Neural cell (in vitro differentiated cells): ENCODE data around the gene REPS1. TPM values are rescaled to one million over a fixed set of nuclear protein-coding genes. Genes with fewer than 3 reads are reported as not detected.

Experiments
- H2AFZ ChIP-seq: fragments of 200-600, 300-800 bp; sonication (generic), shearing (Covaris generic); 2 replicates; pipeline ENCODE4 v1.6.0; 2014; ENCODE audit warnings: low read depth, mild to moderate bottlenecking, antibody characterized with exemption, low read length, moderate library complexity
- H3F3A ChIP-seq: fragments of 200-600 bp; shearing (Covaris generic); 2 replicates; pipeline ENCODE4 v1.6.1; 2016; ENCODE audit warnings: mild to moderate bottlenecking, moderate library complexity, mixed read lengths, antibody characterized with exemption, low read length; ENCODE audit not compliant: insufficient read depth, poor library complexity, severe bottlenecking
- H3K27ac ChIP-seq: fragments of 200-600, 300-800 bp; sonication (generic), shearing (Covaris generic); 2 replicates; pipeline ENCODE4 v1.5.1; 2014; ENCODE audit warnings: mild to moderate bottlenecking, low read length, moderate library complexity
- H3K27me3 ChIP-seq: fragments of 300-800, 200-600 bp; sonication (generic), shearing (Covaris generic); 2 replicates; pipeline ENCODE4 v1.6.0; 2014; ENCODE audit warnings: mild to moderate bottlenecking, low read depth, low read length, moderate library complexity; ENCODE audit not compliant: insufficient read depth
- H3K36me3 ChIP-seq: fragments of 300-800, 200-600 bp; sonication (generic), shearing (Covaris generic); 2 replicates; pipeline ENCODE4 v1.5.1; 2014; ENCODE audit warnings: mild to moderate bottlenecking, antibody characterized with exemption, low read length, moderate library complexity; ENCODE audit not compliant: insufficient read depth
- H3K4me2 ChIP-seq: fragments of 300-800, 200-600 bp; sonication (generic), shearing (Covaris generic); 2 replicates; pipeline ENCODE4 v1.6.0; 2014; ENCODE audit warnings: mild to moderate bottlenecking, low read length
- H3K4me3 ChIP-seq: fragments of 300-800, 200-600 bp; sonication (generic), shearing (Covaris generic); 2 replicates; pipeline ENCODE4 v1.5.1; 2014; ENCODE audit warnings: mild to moderate bottlenecking, low read length, moderate library complexity
- H3K79me2 ChIP-seq: fragments of 200-600 bp; shearing (Covaris generic); replicated peaks from 2 replicates; pipeline ENCODE4 v1.6.0; 2014; ENCODE audit warnings: mild to moderate bottlenecking, low read length, moderate library complexity; ENCODE audit not compliant: insufficient read depth
- H3K9ac ChIP-seq: fragments of 300-800, 200-600 bp; sonication (generic), shearing (Covaris generic); 2 replicates; pipeline ENCODE4 v1.6.1; 2016; ENCODE audit warnings: mild to moderate bottlenecking, low read length, mixed read lengths
- H3K9me2 ChIP-seq: fragments of 200-600 bp; shearing (Covaris generic); 2 replicates; pipeline ENCODE4 v1.6.1; 2016; ENCODE audit warnings: mild to moderate bottlenecking, low read length, mixed read lengths; ENCODE audit not compliant: insufficient read depth
- H3K9me3 ChIP-seq: fragments of 200-600, 300-800 bp; sonication (generic), shearing (Covaris generic); 2 replicates; pipeline ENCODE4 v1.6.1; 2016; ENCODE audit warnings: mild to moderate bottlenecking, mixed run types, low read length, moderate library complexity, mixed read lengths
- H4K20me1 ChIP-seq: fragments of 200-600 bp; shearing (Covaris generic); 2 replicates; pipeline ENCODE4 v1.6.1; 2016; ENCODE audit warnings: mild to moderate bottlenecking, mixed run types; ENCODE audit not compliant: insufficient read depth
- CTCF ChIP-seq: fragments of 450-650 bp; IDR thresholded peaks from 2 replicates; pipeline ENCODE4 v1.5.1; 2014; ENCODE audit warnings: antibody characterized with exemption, mild to moderate bottlenecking, moderate library complexity; ENCODE audit not compliant: poor library complexity, severe bottlenecking
- EP300 ChIP-seq: fragments of 450-650 bp; conservative IDR thresholded peaks from 2 replicates; pipeline ENCODE4 v1.6.1; 2014; ENCODE audit warnings: antibody characterized with exemption, mild to moderate bottlenecking, moderate library complexity; ENCODE audit not compliant: poor library complexity, severe bottlenecking
- EZH2 ChIP-seq: fragments of 200-600, 300-800 bp; shearing (Covaris generic), sonication (generic); IDR thresholded peaks from 2 replicates; pipeline ENCODE4 v1.6.1; 2014; ENCODE audit warnings: antibody characterized with exemption, low read length, borderline replicate concordance, mild to moderate bottlenecking; ENCODE audit not compliant: insufficient read depth, poor library complexity, severe bottlenecking
- MXI1 ChIP-seq: fragments of 450-650 bp; conservative IDR thresholded peaks from 2 replicates; pipeline ENCODE4 v1.6.1; 2014; ENCODE audit warnings: antibody characterized with exemption, mild to moderate bottlenecking; ENCODE audit not compliant: poor library complexity, severe bottlenecking
- POLR2AphosphoS5 ChIP-seq: IDR thresholded peaks from 2 replicates; pipeline ENCODE4 v1.6.1; 2012
- RAD21 ChIP-seq: fragments of 450-650 bp; conservative IDR thresholded peaks from 2 replicates; pipeline ENCODE4 v1.6.1; 2014; ENCODE audit warnings: antibody characterized with exemption, mild to moderate bottlenecking, moderate library complexity
- REST ChIP-seq: IDR thresholded peaks from 2 replicates; pipeline ENCODE4 v1.6.1; 2012; ENCODE audit warnings: borderline replicate concordance
- SMC3 ChIP-seq: fragments of 450-650 bp; conservative IDR thresholded peaks from 2 replicates; pipeline ENCODE4 v1.6.1; 2014; ENCODE audit warnings: antibody characterized with exemption, mild to moderate bottlenecking, moderate library complexity; ENCODE audit not compliant: poor library complexity
- TAF1 ChIP-seq: IDR thresholded peaks from 2 replicates; pipeline ENCODE4 v1.6.1; 2012; ENCODE audit warnings: low read depth
- polyA plus RNA-seq: library from polyadenylated mRNA; depleted of rRNA; stranded (reverse); fragments of >200 nt; gene quantifications from 2 replicates; pipeline ENCODE4 v1.2.3, GENCODE V29; 2014

The REPS1 gene
- polyA plus RNA-seq, 1 donor from 2014 or later = 64.9 TPM

- H2AFZ ChIP-seq = peak overlapping the region; percentile 30
- no peaks in the 10 kb centered on the region for H3K9me2 ChIP-seq
Measured at GRCh38 chr6:139030228-139030963, 42.3 kb upstream of the REPS1 start.

More at GRCh38 chr6:139030228-139030963, 42.3 kb upstream of the REPS1 start:
- H3K4me3 ChIP-seq = peak overlapping the region; percentile 89
- no peaks in the 10 kb centered on the region for H4K20me1 ChIP-seq
- peaks cover 39% of the 10 kb centered on the region for H3K79me2 ChIP-seq
- H3K27ac ChIP-seq = peak overlapping the region; percentile 97
- no peak for TF ChIP-seq EZH2
- peak; percentile 22 for TF ChIP-seq MXI1
- no peak for TF ChIP-seq CTCF
- TF ChIP-seq RAD21 = no peak
- TF ChIP-seq POLR2AphosphoS5 = peak; percentile 33
- TF ChIP-seq TAF1 = no peak
- TF ChIP-seq EP300 = no peak
- peak; percentile 54 for TF ChIP-seq REST
- TF ChIP-seq SMC3 = no peak
- peak overlapping the region; percentile 98 for H3K9ac ChIP-seq
- H3F3A ChIP-seq = peaks cover 3% of the 10 kb centered on the region
- no peaks in the 10 kb centered on the region for H3K27me3 ChIP-seq
- H3K4me2 ChIP-seq = peak overlapping the region; percentile 79
- H3K36me3 ChIP-seq = no peaks in the 10 kb centered on the region
- H3K9me3 ChIP-seq = no peaks in the 10 kb centered on the region
